Stimulated activated CD4-positive, alpha-beta T cell treated with anti-CD3 and anti-CD28 coated beads, Interleukin-1b, Interleukin-23, amount 100 ng/mL, for 1 hour (primary cell): Measurements from ENCODE around the gene MAPKBP1.

Experiments used
- DNase-seq, 2 donors: peaks; one replicate each; pipeline ENCODE4 v3.0.0-alpha.2; 2020; ENCODE audit warnings: low read depth in 2 of 2

The MAPKBP1 gene

DNA sequence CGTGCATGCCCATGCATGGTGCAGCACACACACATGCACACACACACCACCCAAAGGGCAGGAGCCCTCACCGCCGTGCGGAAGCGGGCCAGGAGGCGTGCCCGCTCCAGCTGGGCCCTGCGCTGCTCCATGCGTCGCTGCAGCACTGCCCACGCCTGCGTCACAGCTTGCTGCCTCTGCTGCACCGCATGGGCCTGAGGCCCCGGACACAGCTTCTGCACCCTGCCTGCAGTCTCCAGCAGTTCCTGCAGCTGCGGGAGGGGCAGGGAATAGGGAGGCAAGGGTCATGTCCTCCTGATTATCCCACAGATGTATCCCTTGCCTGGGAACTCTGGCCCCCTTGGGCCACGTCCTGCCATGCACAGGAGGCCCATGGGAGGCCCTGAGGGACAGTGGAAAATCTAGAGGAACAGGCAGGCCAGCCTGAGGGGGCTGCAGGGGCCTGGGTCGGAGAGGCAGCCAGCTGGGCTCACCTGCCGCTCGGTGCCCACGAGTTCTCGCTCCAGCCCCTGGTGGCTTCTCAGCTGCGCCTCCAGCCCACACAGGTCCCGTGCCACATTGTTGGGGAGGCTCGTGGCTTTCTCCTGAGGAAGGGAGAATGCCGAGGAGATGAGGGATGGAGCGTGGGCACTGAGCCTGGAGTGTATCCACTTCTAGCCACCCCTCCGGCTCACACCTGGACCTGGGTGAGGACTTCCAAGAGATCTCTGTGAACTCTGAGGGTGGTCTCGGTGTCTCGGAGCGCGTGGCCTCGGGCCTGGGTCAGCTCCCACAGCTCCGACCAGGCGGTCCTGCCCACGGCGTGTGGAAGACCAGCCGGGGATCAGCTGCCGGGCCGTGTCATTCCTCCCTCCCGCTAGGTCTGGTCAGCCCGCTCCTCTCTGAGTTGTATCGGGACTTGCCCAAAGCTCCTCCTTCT lies 95.7 kb downstream of the MAPKBP1 start:
- no peak for DNase-seq

DNA sequence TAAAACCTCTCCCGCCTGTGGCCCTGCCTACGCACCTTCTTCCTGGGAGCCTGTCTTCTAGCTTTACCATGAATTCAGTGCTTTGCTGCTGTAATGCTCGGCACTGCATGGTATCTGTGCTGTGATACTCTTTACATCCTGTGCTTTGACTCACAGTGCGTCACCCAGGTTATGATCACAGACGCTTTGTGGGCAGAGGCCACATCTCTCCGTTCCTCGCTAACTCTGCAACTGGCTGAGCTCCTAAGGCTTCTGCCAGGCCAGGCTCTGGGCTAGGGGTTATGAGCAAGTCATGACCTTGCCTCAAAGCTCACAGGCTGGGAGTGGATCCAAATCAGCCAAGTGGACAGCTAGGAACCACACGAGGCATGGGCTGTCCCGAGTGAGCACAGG lies 96.4 kb downstream of the MAPKBP1 start:
- DNase-seq: peak in 1 of 2 donors; percentile 7

- no peak for DNase-seq
Observed at GRCh38 chr15:41871175-41871905, 97.1 kb downstream of the MAPKBP1 start.

GRCh38 chr15:41872166-41872747 lies 98.0 kb downstream of the MAPKBP1 start:
- no peak for DNase-seq

- no peak for DNase-seq
Observed at GRCh38 chr15:41873711-41874110, 99.4 kb downstream of the MAPKBP1 start.

DNA sequence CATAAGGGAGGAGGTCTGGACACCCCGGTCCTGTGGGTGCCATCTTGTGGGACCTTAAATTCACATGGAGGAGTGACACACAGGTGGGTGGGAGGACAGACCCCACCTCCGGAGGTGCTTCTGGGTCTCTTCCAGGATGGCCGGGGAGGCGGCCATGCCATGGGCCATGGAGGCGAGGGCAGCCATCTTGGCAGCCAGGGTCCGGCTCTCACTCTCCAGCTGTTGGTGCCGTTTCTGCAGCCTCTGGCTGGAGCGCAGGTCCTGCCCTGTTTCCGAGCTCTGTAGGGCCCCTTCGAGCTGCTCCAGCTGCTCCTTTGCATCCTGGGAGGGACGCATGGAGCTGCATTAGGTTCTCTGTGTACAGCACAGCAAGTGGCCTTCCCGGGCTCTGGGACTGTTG lies 100.5 kb downstream of the MAPKBP1 start:
- no peak for DNase-seq

GRCh38 chr15:41876007-41876406 lies 101.7 kb downstream of the MAPKBP1 start:
- no peak for DNase-seq

GRCh38 chr15:41876689-41877088 lies 102.4 kb downstream of the MAPKBP1 start:
- DNase-seq: no peak
